LNCAP (cell line): ENCODE measurements around the gene MUC5B.

Source experiments
- CTCF ChIP-seq: fragments of 450-650 bp; IDR thresholded peaks from 2 replicates; pipeline ENCODE4 v1.5.1; 2017; ENCODE audit warnings: mild to moderate bottlenecking

Gene MUC5B

DNA sequence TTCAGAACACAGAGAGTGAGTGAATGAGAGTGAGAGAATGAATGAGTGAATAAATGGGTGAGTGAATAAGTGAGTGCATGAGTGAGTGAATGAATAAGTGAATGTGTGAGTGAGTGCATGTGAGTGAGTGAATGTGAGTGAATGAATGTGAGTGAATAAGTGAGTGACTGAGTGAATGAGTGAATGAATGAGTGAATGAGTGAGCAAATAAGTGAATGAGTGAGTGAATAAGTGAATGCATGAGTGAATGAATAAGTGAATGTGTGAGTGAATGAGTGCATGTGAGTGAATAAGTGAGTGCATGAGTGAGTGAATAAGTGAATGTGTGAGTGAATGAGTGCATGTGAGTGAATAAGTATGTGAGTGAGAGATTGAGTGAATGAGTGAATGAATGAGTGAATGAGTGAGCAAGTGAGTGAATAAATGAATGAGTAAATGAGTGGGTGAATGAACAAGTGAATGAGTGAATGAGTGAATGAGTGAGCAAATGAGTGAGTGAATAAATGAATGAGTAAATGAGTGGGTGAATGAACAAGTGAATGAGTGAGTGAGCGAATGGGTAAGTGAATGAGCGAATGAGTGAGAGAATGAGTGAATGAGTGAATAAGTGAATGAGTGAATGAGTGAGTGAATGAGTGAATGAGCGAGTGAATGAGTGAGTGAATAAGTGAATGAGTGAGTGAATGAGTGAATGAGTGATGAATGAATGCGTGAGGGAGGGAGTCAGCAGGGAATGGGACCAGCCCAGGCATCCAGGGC lies 21.3 kb upstream of the MUC5B start:
- no peak for TF ChIP-seq CTCF

GRCh38 chr11:1202154-1202775 lies 20.6 kb upstream of the MUC5B start:
- no peak for TF ChIP-seq CTCF

DNA sequence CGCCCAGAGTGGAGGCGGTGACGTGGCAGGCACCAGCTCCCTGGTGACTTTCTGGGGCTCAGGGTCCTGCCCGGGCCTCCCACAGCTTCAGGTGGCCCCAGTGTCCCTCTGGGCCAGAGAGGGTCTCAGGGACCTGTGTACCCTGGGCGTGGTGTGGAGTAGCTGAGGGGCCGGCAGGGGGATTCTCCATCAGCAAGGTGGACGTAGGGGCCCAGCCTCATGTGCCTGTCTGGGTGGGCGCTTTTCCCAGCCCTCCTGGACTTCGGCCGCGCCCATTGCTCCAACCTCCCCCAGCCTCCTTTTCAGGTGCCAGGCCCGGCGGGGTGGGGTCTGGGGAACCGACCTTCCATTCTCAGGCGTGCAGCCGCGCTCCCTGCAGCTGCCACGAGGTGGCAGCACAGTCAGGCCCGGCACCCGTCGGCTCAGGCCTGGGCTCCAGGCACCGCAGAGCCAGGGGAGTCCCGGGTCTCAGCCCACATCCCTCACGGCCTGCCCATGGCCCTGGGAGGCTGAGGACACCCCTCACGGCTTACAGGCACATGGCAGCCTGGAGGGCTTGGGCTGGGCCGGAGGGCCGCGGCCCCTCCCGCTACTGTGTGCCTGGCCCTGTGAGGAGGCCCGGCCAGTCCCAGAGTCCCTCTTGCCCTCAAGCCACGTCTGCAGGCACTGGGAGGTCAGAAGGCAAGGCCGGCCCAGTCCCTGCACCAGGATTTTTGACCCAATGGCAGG lies 19.9 kb upstream of the MUC5B start:
- peak; percentile 97 for TF ChIP-seq CTCF

GRCh38 chr11:1203505-1204271 lies 19.2 kb upstream of the MUC5B start:
- TF ChIP-seq CTCF: no peak

DNA sequence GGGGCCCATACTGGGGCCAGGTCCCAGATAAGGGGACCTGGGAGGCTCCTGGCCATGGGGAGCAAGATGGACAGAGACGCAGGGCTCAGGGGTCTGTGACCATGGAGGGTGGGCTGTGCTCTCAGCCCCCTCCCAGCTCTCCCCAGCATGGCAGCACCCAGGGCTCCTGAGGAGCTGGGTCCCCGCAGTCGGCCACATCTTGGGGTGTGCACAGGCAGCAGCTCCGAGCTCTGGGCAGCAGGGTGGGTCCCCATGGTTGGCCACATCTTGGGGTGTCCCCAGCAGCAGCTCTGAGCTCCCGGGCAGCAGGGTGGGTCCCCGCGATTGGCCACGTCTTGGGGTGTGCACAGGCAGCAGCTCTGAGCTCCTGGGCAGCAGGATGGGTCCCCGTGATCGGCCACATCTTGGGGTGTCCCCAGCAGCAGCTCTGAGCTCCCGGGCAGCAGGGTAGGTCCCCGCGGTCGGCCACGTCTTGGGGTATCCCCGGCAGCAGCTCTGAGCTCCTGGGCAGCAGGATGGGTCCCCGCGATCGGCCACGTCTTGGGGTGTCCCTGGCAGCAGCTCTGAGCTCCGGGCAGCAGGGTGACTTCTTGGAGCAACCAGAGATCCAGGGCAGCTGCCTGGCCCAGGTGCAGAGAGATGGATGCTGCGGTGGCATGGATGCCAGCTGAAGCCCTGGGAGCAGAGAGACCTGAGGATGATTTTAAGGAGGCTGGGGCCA lies 18.3 kb upstream of the MUC5B start:
- TF ChIP-seq CTCF: no peak

DNA sequence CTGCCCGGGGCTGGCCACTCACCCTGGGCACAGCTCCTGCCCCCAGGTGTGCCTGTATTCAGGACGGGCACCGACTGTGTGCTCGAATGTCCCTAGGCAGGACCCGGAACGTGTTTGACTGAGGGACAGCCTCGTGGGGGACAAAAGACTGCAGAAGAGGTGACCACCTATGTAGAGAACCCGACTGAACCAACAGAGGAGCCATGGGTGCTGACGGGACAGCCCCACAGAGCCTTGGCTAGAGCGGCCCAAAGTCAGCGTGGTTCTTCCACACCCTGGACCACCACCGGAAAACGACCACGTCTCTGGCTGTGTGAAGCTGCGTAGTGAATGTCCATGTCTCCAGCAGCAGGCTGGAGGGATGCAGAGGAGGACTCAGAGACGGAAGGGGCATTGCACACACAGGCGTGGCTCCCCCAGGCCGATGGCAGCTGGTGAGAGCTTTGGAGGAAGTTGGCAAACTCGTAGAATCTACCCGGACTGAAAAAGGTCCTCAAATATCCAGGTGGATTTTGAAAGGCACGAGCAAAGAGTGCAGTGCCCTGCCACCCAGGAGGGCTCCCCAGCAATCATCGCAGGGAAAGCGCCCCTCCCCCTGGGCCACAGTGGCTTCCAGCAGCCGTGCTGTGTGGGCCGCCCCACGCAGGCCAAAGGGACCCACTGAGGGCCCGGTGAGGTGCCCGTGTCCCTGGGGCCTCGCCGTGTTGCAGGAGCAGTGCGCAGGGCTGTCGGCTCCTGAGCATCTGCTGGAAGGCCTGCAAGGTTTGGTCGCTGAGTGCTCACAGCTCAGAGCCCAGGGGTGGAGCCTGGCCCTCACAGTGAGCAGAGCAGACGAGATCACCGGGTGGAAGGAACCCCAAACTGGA lies 17.5 kb upstream of the MUC5B start:
- no peak for TF ChIP-seq CTCF
